ENCODE data around the gene ACYP2.

GRCh38 chr2:54083445-54083844, 32.0 kb upstream of the ACYP2 start:
- TF ChIP-seq CTCF (IDR thresholded peaks at IDR 0.05; ENCODE audit: insufficient read depth, low read length, poor library complexity, severe bottlenecking) (no peak), EZH2phosphoT487 (conservative IDR thresholded peaks at IDR 0.05; ENCODE audit: low read length) (no peak)
